Raji (cell line): ENCODE results near the gene SLC12A1.

Source experiments
- POLR2A ChIP-seq: IDR thresholded peaks from 2 replicates; pipeline ENCODE4 v1.6.1; 2011; ENCODE audit warnings: low read depth, low read length, control low read depth; ENCODE audit not compliant: insufficient read depth

SLC12A1 gene

DNA sequence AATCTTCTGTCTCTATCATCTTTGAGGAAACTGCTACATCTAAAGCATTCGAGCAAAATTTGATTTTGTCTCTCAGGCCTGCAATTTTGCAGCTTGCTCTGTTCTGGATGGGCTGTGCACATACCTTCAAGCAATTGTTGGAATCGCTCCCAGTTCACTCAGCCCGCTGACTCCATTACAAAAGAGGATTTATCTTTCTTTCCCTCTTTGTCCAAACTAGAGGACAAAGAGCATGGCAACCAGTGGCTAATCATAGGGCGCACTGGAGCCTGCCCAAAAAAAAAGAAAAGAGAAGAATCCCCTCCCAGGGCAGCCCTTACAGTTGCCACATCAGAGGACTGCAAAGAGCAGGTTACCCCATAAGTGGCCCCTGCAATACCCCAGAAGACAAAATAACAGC lies 76.1 kb downstream of the SLC12A1 start:
- no peak for TF ChIP-seq POLR2A

- TF ChIP-seq POLR2A, result no peak
Observed at GRCh38 chr15:48283396-48284145, 77.5 kb downstream of the SLC12A1 start.

DNA sequence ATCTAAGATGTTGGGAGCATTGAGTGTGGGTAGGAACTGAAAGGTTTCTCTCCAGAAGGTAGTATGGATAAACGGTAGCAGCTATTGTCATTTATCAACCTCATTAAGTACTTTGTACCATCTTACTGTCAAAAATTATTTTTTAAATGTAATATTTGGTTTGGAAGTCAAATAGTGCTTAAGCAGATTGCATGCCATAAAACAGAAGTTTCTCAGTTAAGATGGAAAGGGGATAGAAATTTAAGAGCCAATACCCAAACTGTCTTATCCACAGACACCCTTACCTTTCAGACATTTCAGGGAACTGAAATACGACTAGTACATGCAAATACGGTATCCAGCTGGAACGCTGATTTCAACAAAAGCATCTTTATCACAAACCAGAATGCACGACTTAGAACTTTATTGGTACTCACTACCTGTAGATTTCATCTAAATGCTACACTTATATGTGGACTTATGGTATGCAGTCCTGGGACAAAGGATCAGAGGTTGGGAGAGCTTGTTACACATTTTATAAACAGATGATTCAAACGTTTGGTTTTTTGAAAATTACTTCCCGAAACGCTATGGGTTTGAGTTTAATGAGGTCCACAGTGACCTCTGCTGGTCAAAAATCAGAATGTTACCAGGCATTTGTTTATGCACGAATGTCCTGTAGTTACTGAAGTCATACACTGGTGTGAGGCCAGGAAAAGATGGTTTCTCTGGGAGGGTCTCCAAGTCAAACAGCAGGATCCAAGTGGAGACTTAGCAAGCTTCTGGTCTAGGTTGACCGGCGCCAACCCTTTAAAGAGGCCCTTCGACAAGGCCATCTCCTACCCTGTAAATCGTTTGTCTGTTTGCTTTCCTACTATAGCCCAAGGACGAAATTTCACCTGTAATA lies 79.5 kb downstream of the SLC12A1 start:
- TF ChIP-seq POLR2A, result no peak

- no peak for TF ChIP-seq POLR2A
Observed at GRCh38 chr15:48289628-48290027, 83.5 kb downstream of the SLC12A1 start.

- TF ChIP-seq POLR2A, result no peak
Observed at GRCh38 chr15:48292458-48292857, 86.4 kb downstream of the SLC12A1 start.

- no peak for TF ChIP-seq POLR2A
Observed at GRCh38 chr15:48297668-48298067, 91.6 kb downstream of the SLC12A1 start.

- no peak for TF ChIP-seq POLR2A
Observed at GRCh38 chr15:48298914-48299313, 92.8 kb downstream of the SLC12A1 start.

DNA sequence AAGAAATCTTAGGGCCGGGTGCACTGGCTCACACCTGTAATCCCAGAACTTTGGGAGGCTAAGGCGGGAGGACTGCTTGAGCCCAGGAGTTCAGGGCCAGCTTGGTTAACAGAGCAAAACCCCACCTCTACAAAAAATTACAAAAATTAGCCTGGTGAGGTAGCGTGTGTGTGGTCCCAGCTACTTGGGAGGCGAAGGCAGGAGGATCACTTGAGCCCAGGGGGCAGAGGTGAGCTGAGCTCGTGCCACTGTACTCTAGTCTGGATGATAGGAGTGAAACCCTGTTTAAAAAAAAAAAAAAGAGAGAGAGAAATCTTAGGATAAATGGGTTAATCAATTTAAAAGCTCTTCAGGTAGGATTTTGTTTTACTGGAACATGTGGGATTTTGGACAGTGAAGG lies 93.9 kb downstream of the SLC12A1 start:
- no peak for TF ChIP-seq POLR2A

- TF ChIP-seq POLR2A, result no peak
Observed at GRCh38 chr15:48304398-48304797, 98.3 kb downstream of the SLC12A1 start.

- TF ChIP-seq POLR2A, result no peak
Observed at GRCh38 chr15:48306639-48307038, 100.5 kb downstream of the SLC12A1 start.

- no peak for TF ChIP-seq POLR2A
Observed at GRCh38 chr15:48307586-48307985, 101.5 kb downstream of the SLC12A1 start.

DNA sequence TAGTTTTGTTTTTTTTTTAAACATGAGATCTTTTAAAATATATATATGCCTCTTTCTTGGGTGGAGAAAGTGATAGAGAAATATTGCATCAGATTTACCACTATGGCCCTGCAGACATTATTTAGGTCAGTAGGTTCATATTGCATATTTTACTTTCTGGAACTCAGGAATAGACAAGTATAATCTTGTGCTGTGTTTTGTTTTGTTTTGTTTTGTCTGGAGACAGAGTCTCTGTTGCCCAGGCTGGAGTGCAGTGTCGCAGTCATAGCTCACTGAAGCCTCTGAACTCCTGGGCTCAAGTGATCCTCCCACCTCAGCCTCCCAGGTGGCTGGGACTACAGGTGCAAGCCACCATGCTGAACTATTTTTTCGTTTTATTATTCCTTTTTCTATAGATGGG lies 103.6 kb downstream of the SLC12A1 start:
- no peak for TF ChIP-seq POLR2A

GRCh38 chr15:48313216-48313615 lies 107.1 kb downstream of the SLC12A1 start:
- TF ChIP-seq POLR2A, result no peak

DNA sequence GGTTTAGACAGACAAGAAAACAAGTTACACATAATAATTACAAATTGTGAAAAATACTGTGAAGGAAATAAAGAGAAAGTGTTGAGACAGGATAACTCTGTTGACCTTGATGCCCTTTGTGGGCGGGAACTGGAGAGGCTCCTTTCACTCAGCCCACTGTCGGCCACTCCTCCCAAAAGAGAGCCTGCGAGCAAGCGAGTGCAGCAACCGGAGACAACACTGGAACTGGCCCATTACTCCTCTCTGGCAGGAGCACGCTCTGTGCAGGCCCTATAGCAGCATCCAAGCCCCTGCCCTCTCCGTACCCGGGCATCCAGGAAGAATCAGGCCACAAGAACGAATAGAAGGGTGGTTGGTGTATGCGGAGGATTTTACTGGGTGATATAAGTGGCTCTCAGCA lies 108.9 kb downstream of the SLC12A1 start:
- TF ChIP-seq POLR2A, result no peak

- TF ChIP-seq POLR2A, result no peak
Observed at GRCh38 chr15:48317221-48317620, 111.1 kb downstream of the SLC12A1 start.

DNA sequence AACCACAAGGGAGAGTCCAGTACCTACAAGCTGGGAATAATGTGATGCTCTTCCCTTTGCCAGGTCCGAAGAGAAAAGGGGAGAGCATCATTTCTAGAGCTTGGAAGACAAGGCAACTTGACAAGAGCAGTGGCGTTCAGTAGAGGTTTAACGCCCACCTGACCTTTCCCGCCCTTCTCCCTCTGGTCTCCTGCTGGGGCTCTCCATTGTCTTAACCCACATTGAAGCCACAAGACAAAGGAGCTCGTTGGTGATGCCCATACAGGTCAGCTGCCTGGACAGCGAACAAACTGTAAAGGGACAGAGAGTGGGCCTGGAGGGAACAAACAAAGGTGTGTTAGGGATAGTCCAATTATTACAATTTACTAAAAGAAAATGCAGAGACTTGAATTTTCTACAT lies 112.0 kb downstream of the SLC12A1 start:
- no peak for TF ChIP-seq POLR2A
